OCI-LY7 (cell line): ENCODE data around the gene ZNF485.

Experiments
- CTCF ChIP-seq: fragments of 200-600 bp; sonication (generic); conservative IDR thresholded peaks from 2 replicates; pipeline ENCODE4 v1.5.1; 2014; ENCODE audit warnings: mild to moderate bottlenecking, antibody characterized with exemption, low read length, moderate library complexity, mixed read lengths
- EZH2phosphoT487 ChIP-seq: fragments of 200-600 bp; sonication (generic); IDR thresholded peaks from 2 replicates; pipeline ENCODE4 v1.6.1; 2018; ENCODE audit warnings: low read depth, borderline replicate concordance, mild to moderate bottlenecking, mixed run types, antibody characterized with exemption, low read length, moderate library complexity, mixed read lengths

GRCh38 chr10:43648095-43648397 is 41.8 kb downstream of the ZNF485 start:
- TF ChIP-seq CTCF (no peak), EZH2phosphoT487 (no peak)
